Measurements from ENCODE around the gene LRSAM1. TPM values are rescaled to one million over a fixed set of nuclear protein-coding genes. Genes with fewer than 3 reads are reported as not detected.

LRSAM1 gene
- total RNA-seq, 1 donor from 2014 or later, result 17.1 TPM

DNA sequence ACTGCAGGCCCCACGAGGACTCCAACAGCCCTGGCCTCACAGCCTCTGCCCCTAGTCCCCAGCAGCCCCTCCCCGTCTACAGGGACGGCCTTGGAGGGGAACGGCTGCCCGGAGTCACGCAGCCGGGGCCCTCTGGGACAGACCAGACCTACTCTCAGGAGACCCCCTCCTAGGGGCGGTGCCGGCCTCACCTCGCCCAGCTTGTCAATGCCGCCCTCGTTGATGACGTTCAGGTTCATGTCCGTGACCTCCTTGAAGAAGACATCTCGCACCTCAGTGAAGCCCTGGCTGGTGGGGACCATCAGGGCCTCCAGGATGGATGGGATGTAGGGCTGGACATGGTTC lies 58.6 kb downstream of the LRSAM1 start:
- no peak for DNase-seq (ENCODE audit: low read depth)

DNA sequence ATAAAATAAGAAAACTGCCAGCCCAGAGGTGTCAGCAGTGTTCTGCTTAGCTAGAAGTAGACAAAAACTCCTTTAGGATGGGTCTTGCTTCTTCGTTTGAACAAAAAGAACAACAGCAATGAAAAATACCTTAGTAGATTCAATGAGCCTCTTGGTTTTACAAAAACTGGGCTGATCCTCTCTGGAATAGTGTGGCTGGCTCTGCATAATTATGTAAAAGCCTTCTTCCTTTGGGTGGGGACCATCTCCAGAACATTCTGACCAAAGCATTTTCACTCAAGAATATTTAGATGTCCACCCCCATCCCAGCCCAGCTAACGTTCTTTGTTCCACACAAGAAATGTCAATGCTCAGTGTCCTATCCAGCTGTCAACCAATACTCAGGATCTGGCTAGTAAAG lies 63.2 kb downstream of the LRSAM1 start:
- no peak for DNase-seq (ENCODE audit: low read depth)

DNA sequence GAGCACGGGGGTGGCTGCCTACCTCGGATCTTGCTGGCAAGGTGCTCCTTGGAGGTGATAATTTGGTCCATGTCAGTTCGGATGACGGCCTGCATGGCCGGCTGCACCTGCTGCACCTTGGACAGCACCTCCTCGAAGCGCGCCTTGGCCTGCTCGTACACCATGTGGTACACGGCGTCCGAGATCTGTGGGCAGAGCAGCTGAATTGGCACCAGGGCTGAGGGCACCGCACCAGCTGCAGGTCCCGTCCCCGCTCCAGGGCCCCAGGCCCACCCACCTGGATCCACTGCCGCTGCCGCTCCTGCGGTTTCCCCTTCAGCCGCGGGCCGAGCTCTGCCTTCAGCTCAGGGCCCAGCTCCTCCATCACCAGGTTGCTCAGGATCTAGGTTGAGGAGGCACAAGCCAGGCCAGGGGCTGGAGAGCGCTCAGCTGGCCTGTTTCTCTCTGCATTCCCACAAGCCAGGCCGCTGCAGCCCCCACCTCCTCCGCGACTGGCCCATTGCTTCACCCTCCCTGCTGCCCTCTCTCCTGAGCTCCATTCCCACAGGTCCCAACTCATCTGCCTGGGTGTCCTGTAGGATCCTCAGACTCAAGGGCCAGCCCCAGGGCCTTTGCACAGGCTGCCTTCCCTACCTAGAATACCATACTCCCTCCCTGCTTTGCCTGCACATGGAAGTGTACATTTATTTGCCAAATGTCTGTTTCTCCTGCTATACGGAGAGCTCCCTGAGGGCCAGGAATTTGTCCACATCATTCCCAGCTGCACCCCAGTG lies 65.7 kb downstream of the LRSAM1 start:
- DNase-seq (ENCODE audit: low read depth), result no peak

DNA sequence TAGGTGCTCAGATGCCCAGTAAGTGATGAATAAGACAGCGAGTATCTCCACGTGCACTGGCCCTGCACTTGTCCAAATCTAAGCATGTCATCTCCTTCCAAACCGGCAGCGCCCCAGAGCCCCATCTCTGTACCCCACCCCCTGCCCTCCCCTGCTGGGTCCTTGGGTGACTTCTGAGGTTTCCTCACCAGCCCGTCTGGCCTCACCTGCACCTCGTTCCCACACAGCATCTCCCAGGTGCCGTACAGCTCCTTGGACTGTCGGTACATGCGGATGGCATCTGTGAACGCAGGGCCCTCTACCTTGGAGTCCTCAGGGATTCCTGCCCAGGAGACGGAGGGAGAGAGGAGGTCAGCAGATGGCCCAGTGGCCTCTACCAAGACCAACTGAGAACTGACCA lies 66.3 kb downstream of the LRSAM1 start:
- no peak for DNase-seq (ENCODE audit: low read depth)

DNA sequence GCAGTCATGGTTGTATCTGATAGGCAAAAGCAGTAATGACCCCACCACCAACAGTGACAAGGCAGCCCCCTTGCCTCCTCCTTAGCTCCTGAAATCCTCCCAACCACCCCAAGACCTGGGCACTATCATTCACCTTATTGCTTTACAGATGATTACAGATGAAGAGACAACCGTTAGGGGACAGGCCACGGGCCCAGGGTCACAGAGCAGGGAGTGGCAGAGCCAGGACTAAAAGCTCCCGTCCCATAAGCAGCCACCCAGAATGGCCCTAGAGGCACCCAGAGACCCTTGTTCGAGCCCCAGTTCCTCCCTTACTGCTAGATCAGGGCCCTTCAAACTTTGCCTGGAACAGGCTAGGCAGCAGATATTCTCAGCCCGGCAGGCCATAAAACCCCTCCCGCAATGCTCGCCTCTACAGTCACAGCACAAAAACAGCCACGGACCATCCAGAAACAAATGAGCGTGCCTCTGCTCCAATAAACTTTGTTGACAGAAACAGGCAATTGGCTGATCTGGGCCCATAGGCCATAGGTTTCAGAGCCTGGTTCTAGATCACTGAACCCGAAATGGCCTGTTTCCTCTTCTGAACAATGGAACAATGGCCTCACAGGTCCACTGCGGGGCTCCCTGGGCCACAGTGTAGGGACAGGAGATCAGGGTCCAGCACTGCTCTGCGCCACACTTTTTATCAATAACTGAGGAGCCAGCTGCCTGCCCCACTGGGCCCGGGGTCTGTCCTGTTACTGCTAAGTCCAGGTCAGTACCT lies 67.0 kb downstream of the LRSAM1 start:
- DNase-seq (ENCODE audit: low read depth), result no peak

DNA sequence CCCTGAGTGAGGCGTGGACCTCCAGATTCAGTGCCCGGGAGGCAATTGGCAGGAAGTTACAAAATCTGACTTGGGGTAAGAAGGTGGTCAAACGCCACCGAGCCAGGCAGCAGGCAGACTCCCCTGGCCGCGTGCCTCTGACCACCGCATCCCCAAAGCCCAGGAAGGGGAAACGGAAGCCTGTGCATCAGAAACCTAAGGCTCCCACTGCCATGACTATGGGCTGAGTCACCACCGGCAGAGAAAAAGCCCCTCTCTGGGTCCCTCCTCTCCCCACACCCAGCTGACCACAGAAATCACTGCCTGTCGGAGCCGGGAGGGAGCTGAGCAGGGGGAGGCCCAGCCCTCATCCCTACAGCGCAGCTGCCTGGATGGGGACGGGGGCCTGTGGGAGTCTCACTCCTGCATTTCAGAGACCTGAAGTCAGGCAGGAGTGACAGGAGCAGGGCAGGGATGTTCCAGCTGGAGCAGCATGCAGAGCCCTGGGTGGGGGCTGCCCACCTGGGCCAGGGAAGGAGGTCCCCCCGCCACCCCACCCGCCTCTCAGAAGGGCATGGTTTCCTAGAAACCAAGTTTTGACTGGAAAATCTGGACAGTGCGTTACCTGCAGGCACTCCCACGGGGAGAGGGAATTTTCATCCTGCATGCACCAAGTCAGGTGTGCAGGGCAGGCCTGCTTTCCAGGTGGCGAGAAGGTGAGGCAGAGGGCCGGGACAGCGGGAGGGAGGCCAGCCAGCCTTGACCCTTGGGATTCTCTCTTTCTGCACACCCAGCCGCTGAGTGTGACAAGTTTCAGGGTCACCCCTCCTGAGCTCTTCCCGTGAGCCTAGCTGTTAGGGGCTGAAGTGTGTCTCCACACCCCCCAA lies 68.2 kb downstream of the LRSAM1 start:
- DNase-seq (ENCODE audit: low read depth), result peak; percentile 99

DNA sequence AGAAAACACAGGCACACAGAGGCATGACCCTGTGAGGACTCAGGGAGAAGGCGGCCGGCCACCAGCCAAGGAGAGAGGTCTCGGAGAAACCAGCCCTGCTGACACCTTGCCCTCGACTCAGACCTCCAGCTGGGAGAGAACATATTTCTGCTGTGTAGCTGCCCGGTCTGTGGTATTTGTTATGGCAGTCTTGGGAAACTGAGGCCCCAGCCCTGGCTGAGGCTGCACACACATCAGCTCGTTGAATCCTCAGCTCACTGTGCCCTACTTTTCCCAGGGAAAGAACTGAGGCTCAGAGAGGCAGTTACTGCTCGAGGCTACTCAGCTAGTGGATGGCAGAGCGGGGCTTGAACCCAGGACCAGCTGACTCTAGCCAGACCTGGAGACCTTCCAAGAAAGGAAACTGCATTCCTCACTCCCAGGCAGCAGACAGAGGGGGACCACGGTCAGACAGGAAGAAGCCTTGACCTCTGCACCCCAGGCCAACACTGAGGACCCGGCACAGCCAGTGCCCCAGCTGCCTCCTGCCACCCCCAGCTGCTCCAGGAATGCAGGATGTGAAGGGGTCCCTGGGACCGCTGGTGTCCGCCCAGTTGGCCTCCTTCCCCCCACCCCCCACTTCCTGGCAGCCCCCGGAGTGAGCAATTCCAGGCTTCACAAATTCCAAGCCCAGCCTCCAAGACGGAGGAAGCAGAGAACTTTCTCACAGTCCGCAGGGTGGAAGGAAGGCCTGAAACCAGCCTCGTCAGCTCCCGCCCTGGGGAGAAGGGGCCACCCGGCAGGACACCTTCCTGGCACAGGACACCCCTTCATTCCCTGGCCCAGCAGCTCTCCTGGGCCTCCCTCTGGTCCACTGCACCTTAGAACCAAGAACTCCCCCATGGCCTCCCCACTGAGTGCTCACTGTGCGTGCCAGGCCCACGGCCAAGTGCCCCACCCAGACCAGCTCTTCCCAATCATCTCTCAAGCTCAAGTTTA lies 69.9 kb downstream of the LRSAM1 start:
- DNase-seq (ENCODE audit: low read depth), result peak; percentile 83

DNA sequence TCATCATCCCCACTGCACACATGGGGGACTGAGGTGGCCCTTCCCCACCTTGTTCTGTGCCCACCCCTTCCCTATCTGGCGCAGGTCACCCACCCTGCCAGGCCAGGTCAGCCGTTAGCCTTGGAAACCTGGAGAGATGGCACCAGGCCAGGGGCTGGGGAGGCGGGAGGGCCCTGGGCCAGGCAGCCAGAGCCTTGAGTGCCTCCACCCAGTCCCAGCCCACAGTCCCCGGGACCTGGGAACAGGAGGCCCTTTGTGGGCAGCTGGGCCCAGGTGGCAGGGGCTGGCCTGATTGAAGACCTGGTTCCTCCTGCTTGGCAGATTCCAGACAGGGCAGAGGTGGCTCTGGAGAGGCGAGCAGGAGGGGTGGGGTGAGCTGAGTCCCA lies 70.6 kb downstream of the LRSAM1 start:
- no peak for DNase-seq (ENCODE audit: low read depth)

DNA sequence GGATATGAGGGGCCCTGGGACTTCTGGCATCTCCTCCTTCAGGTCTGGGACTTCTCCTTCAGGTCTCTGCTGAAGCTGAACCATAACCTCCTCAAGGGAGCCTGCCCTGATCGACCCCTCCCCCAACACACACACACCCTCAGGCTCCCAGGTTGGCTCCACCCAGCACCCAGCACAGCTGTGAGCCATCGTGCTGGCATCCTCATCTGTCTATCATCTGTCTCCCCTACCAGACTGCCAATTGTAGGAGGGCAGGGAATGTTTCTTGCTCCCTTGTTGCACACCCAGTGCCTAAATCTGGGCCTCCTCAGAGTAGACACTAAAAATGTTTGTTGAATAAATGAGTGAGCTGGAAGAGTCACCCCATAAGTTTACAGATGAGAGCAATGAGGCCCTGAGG lies 71.4 kb downstream of the LRSAM1 start:
- DNase-seq (ENCODE audit: low read depth), result peak; percentile 59

DNA sequence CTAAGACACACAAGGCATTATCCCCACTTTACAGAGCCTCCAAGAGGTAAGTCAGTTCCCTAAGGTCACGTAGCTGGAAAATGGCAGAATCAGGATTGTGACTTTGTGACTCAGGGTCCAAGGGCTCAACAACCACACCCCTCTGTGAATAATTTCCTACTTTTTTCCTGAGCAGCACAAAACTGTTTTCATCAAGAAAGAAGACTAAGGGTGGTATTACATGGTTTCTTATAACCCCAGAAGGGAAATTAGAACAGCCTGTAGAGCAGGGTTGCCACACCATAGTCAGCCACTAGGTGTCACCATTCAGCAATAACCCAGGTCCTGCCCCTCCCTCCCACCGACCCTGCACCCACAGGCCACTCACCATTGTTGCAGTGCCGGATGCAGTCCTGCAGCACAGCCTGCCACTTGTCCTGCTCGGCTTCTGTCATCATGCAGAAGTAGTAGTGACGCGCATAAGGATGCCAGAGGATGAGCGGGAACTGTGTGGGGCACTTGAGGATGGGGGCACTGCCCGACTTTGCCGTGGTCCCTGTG lies 72.1 kb downstream of the LRSAM1 start:
- peak; percentile 55 for DNase-seq (ENCODE audit: low read depth)

DNA sequence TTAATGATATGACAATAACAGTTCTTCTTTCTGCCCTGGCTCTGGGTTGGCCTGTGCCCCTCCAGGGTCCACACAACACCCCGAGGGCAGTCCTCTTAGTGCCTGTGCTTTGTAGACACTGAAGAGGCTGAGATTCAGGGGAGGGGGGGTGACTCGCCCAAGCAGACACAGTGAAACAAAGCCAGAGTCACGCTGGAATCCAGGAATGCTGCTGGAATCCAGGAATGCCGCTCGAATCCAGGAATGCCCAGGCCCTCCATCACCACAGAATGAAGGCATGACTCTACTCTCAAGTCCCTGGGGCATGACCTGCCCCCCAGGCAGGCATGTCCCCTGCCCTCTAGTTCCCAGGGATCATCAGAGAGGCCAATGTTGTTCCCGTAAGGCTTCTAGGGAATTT lies 73.1 kb downstream of the LRSAM1 start:
- DNase-seq (ENCODE audit: low read depth), result peak; percentile 84

DNA sequence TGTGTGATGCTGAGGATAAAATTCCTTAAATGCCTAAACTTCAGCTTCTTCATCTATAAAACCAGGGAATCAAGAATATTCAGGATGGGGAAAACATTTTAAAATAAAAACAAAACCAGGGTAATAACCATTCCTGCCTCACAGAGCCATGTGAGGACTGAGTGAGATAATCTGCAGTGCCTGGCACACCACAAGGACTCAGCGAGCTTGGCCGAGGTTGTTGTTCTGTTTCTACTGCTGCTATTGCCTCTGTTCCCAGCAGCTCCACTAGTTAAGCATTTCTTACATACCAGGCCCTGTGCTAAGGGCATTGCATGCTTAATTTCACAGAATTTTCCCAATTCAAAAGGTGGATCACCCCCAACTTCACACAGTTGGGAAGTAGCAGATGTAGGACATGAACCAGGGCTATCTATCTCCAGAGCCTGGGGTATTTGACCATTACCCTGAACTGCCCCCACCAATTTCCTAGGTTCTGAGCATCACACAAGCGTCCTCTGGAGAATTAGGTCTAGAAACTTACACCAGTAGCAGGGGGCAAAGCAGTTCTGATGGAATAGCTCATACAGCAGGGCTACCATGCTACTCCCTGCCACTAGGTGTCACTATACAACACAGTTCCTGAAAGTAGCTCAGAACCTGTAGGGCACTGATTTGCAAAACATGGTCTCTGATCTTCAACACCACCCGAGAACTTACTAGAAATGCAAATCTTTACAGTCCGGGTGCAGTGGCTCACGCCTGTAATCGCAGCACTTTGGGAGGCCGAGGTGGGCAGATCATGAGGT lies 74.3 kb downstream of the LRSAM1 start:
- DNase-seq (ENCODE audit: low read depth), result no peak

DNA sequence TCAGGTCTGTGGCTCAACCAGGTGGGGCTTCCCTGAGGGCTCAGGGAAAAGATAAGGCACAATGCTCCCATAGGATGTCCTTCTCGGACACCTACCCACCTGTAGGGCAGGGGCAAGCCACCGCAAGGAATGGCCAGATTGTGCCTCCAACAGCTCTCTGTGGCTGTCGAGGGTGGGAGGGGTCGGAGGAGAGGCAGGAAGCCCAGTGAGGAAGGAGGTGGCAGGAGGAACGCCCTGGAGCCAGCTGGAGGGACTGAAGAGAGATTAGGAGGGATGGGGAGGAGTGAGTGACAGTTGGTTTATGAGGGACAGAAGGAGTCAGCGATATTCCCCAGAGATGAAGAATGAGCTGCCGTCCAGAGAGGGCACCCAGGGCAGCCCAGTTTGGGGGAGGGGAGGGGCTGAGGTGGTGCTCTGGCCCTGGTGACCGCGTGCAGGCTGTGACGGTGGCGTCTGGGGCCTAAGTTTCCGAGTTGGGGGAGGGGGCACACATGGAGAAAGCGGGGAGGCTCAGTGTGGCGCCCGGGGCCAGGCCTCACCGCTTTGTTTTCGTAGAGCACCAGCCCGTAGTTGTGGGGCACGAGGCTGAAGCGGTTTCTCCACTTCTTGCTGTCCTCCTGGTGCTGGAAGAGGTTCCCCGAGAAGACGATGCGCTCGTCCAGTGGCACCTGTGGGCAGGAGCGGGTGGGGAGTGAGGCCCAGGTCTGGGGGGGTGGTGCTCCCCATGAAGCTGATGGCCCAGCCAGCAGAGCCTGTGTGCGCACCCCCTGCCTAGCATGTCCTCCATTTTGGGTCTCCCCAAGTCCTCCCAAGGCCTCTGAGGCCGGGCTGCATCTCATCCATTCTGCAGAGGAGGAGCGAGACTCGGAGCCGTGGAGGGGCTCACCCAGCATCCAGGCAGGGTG lies 75.6 kb downstream of the LRSAM1 start:
- DNase-seq (ENCODE audit: low read depth), result no peak

DNA sequence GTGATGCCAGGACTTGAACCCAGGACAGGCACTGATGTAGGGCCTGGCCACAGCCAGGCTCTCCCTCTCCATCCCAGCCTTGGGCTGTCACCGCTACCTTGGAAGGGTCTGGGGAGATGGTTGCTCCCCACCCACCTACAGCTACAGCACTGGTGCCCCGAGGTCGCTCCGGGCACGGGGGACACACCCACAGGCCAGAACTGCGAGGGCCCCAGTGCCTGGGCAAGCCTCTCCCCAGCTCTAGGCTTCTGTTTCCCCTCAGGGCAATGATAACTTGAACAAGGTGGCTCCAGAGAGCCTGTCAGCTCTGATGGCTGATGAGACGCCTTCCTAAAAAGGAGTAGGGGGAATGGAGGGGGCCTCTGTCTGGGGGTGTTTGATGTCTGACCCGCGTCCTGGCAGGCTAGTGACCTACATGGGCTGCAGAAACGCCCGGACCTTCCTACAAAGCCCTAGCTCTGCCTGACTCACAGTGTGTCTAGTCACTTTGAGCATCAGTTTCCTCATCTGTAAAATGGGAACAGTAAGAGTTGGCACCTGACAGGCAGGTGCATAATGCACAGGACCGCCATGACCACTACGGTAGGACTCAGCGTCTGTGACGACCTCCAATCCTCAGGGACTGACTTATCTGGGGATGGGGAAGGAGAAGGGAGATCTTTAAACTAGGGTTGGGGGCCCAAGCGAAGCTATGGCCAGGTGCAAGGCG lies 76.4 kb downstream of the LRSAM1 start:
- DNase-seq (ENCODE audit: low read depth), result no peak

DNA sequence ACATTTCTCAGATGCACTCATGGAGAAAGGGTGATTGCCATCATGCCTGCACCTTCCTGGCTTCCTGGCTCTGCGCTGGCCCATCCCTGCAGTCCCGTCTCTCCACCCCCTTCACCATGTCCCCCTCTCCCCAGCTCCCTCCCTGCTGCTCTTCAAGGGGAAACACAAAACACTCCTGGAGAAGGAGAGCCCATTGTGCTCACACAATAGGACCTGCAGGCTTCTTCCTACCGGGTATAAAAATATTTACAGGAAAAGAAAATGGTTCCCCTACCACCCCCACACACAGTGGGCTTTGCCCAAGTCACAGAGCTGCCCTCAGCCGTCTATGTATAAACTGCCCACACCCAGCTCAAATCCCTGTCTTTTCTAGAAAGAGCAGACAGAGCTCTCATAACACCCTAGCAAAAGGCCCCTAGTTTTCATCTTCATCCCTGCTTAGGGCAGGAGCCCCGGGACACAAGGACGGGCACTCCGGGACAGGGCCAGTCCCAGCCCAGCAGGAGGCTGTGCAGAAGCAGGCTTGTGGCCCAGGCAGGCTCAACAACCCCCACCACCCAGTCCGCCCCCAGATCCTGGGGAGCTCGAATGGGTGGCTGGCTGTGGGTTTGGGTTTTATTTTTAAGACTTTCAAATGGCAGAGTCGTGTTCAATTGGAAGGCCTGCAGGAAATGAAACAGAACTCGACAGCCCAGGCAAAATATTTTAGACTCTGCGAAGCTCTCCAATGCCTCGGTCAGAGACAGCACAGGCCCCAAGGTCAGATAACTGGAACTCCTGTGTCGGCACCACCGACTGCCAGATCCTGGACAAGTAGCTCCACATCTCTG lies 77.3 kb downstream of the LRSAM1 start:
- no peak for DNase-seq (ENCODE audit: low read depth)

DNA sequence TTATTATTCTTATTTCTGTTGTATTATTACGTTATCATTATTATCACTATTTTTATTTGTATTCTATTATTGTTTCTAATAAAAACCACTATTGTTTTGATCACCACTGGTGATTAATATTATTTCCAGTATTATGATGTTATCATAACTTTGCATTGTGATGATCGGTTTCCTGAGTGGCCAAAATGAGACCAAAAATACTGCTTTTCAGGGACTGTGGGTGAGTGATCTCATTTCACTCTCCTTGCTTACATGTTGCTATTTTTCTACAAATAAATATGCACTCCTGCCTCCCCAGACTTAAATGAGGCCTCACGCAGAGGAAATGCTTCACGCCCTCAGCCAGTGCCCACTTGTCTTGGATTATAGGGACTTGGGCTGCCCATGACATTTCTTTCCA lies 78.4 kb downstream of the LRSAM1 start:
- DNase-seq (ENCODE audit: low read depth), result no peak

Measured in myocyte (in vitro differentiated cells).